NT2/D1 (cell line): ENCODE measurements around the gene HSF2BP.

Experiments used
- SUZ12 ChIP-seq: IDR thresholded peaks from 2 replicates; pipeline ENCODE4 v1.6.1; 2011; ENCODE audit not compliant: insufficient read length, insufficient read depth; ENCODE audit errors: extremely low read depth
- YY1 ChIP-seq: IDR thresholded peaks from 2 replicates; pipeline ENCODE4 v1.6.1; 2011; ENCODE audit not compliant: insufficient read length, insufficient read depth
- ZNF274 ChIP-seq: IDR thresholded peaks from 2 replicates; pipeline ENCODE4 v1.6.1; 2011; ENCODE audit warnings: mild to moderate bottlenecking, low read depth, low read length

DNA sequence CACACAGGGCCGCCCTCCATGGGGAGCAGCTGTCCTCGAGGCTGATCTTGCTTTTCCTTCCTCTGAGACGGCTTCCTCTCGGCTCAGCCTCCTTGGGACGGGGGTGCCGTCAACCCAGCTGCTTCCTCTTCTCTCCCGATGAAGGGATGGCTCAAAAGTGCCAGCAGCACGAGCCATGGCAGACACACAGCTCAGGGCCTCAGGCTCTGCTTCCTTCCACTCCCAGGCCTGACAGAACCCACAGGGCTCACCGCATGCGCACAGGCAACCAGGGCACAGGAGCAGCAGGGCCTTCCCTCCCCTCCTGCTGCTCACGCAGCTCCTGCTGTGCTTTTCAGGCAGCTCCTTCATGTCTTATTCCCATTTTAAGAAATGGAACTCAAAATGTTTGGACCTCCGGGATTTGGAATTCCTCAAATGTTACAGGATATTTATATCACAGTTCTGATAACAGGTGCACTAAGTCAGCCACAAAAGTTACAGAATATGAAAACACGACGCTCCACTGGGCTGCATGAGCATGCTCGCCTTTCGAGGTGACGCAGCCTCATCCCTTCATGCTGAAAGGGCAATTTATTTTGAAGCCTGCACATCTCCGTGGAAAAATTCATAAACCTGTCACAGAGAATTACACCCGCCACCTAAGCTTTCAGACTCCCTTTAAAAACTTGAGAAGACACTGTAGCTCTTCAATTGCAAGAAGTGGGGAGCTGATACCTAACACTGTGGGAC lies 84.4 kb downstream of the HSF2BP start:
- TF ChIP-seq SUZ12 (no peak), YY1 (no peak), ZNF274 (no peak)
